Endothelial cell of umbilical vein (primary cell): ENCODE results near the gene NLRP6. TPM values are rescaled to one million over a fixed set of nuclear protein-coding genes. Genes with fewer than 3 reads are reported as not detected.

Experiments
- BruUV-seq: library from RNA; stranded (reverse); fragments of 400-500 nt; replicated peaks from 2 replicates; lab custom pipeline; 2021; lab: Mats Ljungman, UMichigan
- CTCF ChIA-PET: fragments of 300-600, 350-600 bp; sonication (Branson Sonifier 250); formaldehyde crosslinking; loops from one replicate; lab custom pipeline; 2021; ENCODE audit warnings: antibody characterized with exemption, inconsistent platforms; lab: Charles Lee
- POLR2A ChIA-PET: fragments of 300-600, 350-600 bp; sonication (Branson Sonifier 250); formaldehyde crosslinking; loops from one replicate; lab custom pipeline; 2021; ENCODE audit warnings: antibody characterized with exemption, inconsistent platforms; lab: Charles Lee
- DNase-seq: peaks from one replicate; pipeline ENCODE4 v3.0.0-alpha.2; 2011; ENCODE audit warnings: low read depth, low spot score
- FAIRE-seq: peaks from 2 replicates; lab custom pipeline; 2011; peaks lifted over from hg19 to GRCh38; lab: Jason Lieb, UNC
- H2AFZ ChIP-seq: 2 replicates; pipeline ENCODE4 v1.6.0; 2012; ENCODE audit warnings: low read depth, low read length, control low read depth, inconsistent platforms
- H3K27ac ChIP-seq: 2 replicates; pipeline ENCODE4 v1.5.1; 2011; ENCODE audit warnings: low read depth, mild to moderate bottlenecking, control low read depth, low read length, moderate library complexity; ENCODE audit not compliant: insufficient read depth
- H3K27me3 ChIP-seq, 2 experiments: 2 replicates each; pipeline versions ENCODE4 v1.6.0 to v1.6.1; 2011; ENCODE audit warnings: low read length in 2 of 2, mixed read lengths in 1 of 2; ENCODE audit not compliant: control insufficient read depth in 2 of 2, insufficient read depth in 2 of 2
- H3K36me3 ChIP-seq, 2 experiments: 2 replicates in 1 of 2; 3 replicates in 1 of 2; pipeline ENCODE4 v1.5.1; 2011; ENCODE audit warnings: low read length in 2 of 2, mild to moderate bottlenecking in 1 of 2, moderate library complexity in 1 of 2; ENCODE audit not compliant: control insufficient read depth in 2 of 2, insufficient read depth in 2 of 2; ENCODE audit errors: extremely low read depth in 1 of 2
- H3K4me1 ChIP-seq: 3 replicates; pipeline ENCODE4 v1.5.1; 2011; ENCODE audit warnings: mild to moderate bottlenecking, low read length; ENCODE audit not compliant: control insufficient read depth, insufficient read depth; ENCODE audit errors: extremely low read depth
- H3K4me2 ChIP-seq: 2 replicates; pipeline ENCODE4 v1.6.1; 2011; ENCODE audit warnings: low read length, control low read depth, mixed read lengths; ENCODE audit not compliant: insufficient read depth
- H3K4me3 ChIP-seq, 3 experiments: fragments of 200-600 bp in 1 of 3; sonication (generic), shearing (Covaris generic) in 1 of 3; replicated peaks in 1 of 3; 2 replicates each; pipeline ENCODE4 v1.5.1; 2011 to 2016; ENCODE audit warnings: control low read depth in 3 of 3, low read length in 3 of 3, mild to moderate bottlenecking in 2 of 3, inconsistent platforms in 1 of 3, low read depth in 1 of 3, moderate library complexity in 1 of 3; ENCODE audit not compliant: insufficient read depth in 1 of 3
- H3K79me2 ChIP-seq: 2 replicates; pipeline ENCODE4 v1.6.0; 2012; ENCODE audit warnings: low read length, inconsistent platforms; ENCODE audit not compliant: control insufficient read depth, insufficient read depth
- H3K9ac ChIP-seq: replicated peaks from 2 replicates; pipeline ENCODE3; 2011; ENCODE audit warnings: low read length, control low read depth; ENCODE audit not compliant: insufficient read depth; ENCODE audit errors: extremely low read depth
- H3K9me1 ChIP-seq: replicated peaks from 3 replicates; pipeline ENCODE4 v1.6.0; 2011; ENCODE audit warnings: mild to moderate bottlenecking, low read length; ENCODE audit not compliant: control insufficient read depth, insufficient read depth; ENCODE audit errors: extremely low read depth
- H3K9me3 ChIP-seq: replicated peaks from 2 replicates; pipeline ENCODE4 v1.5.1; 2012; ENCODE audit warnings: low read length, inconsistent platforms; ENCODE audit not compliant: control insufficient read depth, insufficient read depth
- H4K20me1 ChIP-seq: replicated peaks from 2 replicates; pipeline ENCODE3; 2011; ENCODE audit warnings: mild to moderate bottlenecking, low read length; ENCODE audit not compliant: control insufficient read depth, insufficient read depth; ENCODE audit errors: extremely low read depth
- CTCF ChIP-seq, 2 donors: IDR thresholded peaks; 1 replicate in 1 of 2; 2 replicates in 1 of 2; pipeline ENCODE4 v1.5.1; 2011; ENCODE audit warnings: low read length in 2 of 2, mild to moderate bottlenecking in 2 of 2, moderate library complexity in 2 of 2, control low read depth in 1 of 2, inconsistent platforms in 1 of 2, low read depth in 1 of 2; ENCODE audit not compliant: insufficient read depth in 1 of 2; ENCODE audit errors: extremely low read depth in 1 of 2
- EZH2 ChIP-seq: IDR thresholded peaks from 2 replicates; pipeline ENCODE4 v1.6.1; 2012; ENCODE audit warnings: borderline replicate concordance, low read depth, mild to moderate bottlenecking, moderate library complexity, low read length, inconsistent platforms; ENCODE audit not compliant: severe bottlenecking
- FOS ChIP-seq: IDR thresholded peaks from 2 replicates; pipeline ENCODE4 v1.6.1; 2011; ENCODE audit warnings: mild to moderate bottlenecking, low read length, moderate library complexity, borderline replicate concordance; ENCODE audit not compliant: insufficient read depth
- GATA2 ChIP-seq: IDR thresholded peaks from 2 replicates; pipeline ENCODE4 v1.7.0; 2011; ENCODE audit warnings: low read depth, mild to moderate bottlenecking, moderate library complexity, mixed read lengths, low read length; ENCODE audit not compliant: insufficient read length, insufficient read depth
- JUN ChIP-seq: IDR thresholded peaks from 2 replicates; pipeline ENCODE4 v1.6.1; 2011; ENCODE audit warnings: borderline replicate concordance, low read depth; ENCODE audit not compliant: insufficient read length, insufficient read depth
- MAX ChIP-seq: IDR thresholded peaks from 2 replicates; pipeline ENCODE4 v1.6.1; 2011; ENCODE audit not compliant: insufficient read depth, insufficient read length
- MYC ChIP-seq: IDR thresholded peaks from one replicate; pipeline ENCODE4 v1.6.1; 2011; ENCODE audit warnings: mild to moderate bottlenecking, low read depth, low read length
- POLR2A ChIP-seq: IDR thresholded peaks from 2 replicates; pipeline ENCODE4 v1.6.1; 2012; ENCODE audit warnings: low read depth, mild to moderate bottlenecking, control low read depth, low read length
- POLR2AphosphoS5 ChIP-seq: IDR thresholded peaks from 2 replicates; pipeline ENCODE4 v1.6.1; 2012; ENCODE audit warnings: low read depth, mild to moderate bottlenecking, control low read depth, low read length, moderate library complexity; ENCODE audit not compliant: insufficient read depth
- dilution Hi-C: fragments of 300-500 bp; cut with MboI; formaldehyde crosslinking; loops from one replicate; pipeline ENCODE4 v1.15.0; 2019; ENCODE audit warnings: low sequenced_read_pairs; ENCODE audit not compliant: extremely low pct_ligation_motif_present
- intact Hi-C: fragments of 100-400 bp; cut with micrococcal nuclease; formaldehyde crosslinking; loops from one replicate; pipeline ENCODE4 v1.10.0; 2022
- polyA plus RNA-seq, 4 experiments: library from polyadenylated mRNA; depleted of rRNA in 3 of 4; stranded (reverse) in 3 of 4; unstranded in 1 of 4; fragments of >200 nt; gene quantifications; 2 replicates each; pipeline versions ENCODE4 v1.2.1 to v1.2.3, GENCODE V29; 2011 to 2012; ENCODE audit warnings: missing spikeins in 1 of 4
- total RNA-seq: library from RNA; stranded (reverse); gene quantifications from 2 replicates; pipeline ENCODE4 v1.2.3, GENCODE V29; 2021

The NLRP6 gene
- total and polyA plus RNA-seq, 2 donors (not counting 3 experiments of a cell fraction or from before 2014, with no cell fraction given), result not detected

- dilution Hi-C loops, result no loop called here
- intact Hi-C loops, result no loop called here
- TF ChIP-seq MYC (no peak), POLR2AphosphoS5 (no peak), EZH2 (no peak), CTCF (IDR thresholded peaks at IDR 0.05; ENCODE audit: extremely low read depth in 1 of 2, insufficient read depth in 1 of 2, low read depth in 1 of 2, low read length in 2 of 2) (no peak), FOS (no peak), MAX (no peak), POLR2A (no peak), JUN (no peak), GATA2 (no peak)
- POLR2A ChIA-PET, result no interaction called here
- no peaks in the 10 kb centered on the region for H3K9me3 ChIP-seq
- H3K36me3 ChIP-seq, result peaks cover 0 to 8% of the 10 kb centered on the region in 2 experiments
- H3K9me1 ChIP-seq, result no peaks in the 10 kb centered on the region
- no peak for DNase-seq
- CTCF ChIA-PET, result interaction anchor here (1.3 to 2.2 kb wide), 2 partner anchors 13 to 14 kb away, joined by 4 to 11 read pairs; no protein-coding TSS in a partner anchor
- BruUV-seq, result no TSS peak
- no peak for FAIRE-seq
- no peak overlapping the region for H3K4me3 ChIP-seq
- H2AFZ ChIP-seq, result no peak overlapping the region
- no peak overlapping the region for H3K27ac ChIP-seq
- no peaks in the 10 kb centered on the region for H4K20me1 ChIP-seq
- peaks cover 3% of the 10 kb centered on the region for H3K4me1 ChIP-seq
- no peak overlapping the region for H3K9ac ChIP-seq
- no peak overlapping the region for H3K4me2 ChIP-seq
- H3K27me3 ChIP-seq, result peaks cover 8% of the 10 kb centered on the region in 2 experiments
- H3K79me2 ChIP-seq, result no peaks in the 10 kb centered on the region
Measured at GRCh38 chr11:291281-292210, 13.3 kb downstream of the NLRP6 start.
